ENCODE results near the gene SERPINB11.
"Not testable (repeated sequence)": the region's sequence is repeated elsewhere in the genome, so short reads cannot be mapped to it uniquely, and the experiment has no call there.

The SERPINB11 gene

GRCh38 chr18:63730773-63731172 is 28.0 kb downstream of the SERPINB11 start:
- no peak for DNase-seq (ENCODE audit: low read depth)

- DNase-seq (ENCODE audit: low read depth): no peak
These were observed 28.5 kb downstream of the SERPINB11 start for GRCh38 chr18:63731215-63731614.

GRCh38 chr18:63736876-63737275 is 34.1 kb downstream of the SERPINB11 start:
- no peak for DNase-seq (ENCODE audit: low read depth)

- DNase-seq (ENCODE audit: low read depth): no peak
These were observed 39.0 kb downstream of the SERPINB11 start for GRCh38 chr18:63741769-63742168.

GRCh38 chr18:63747006-63747405 is 44.2 kb downstream of the SERPINB11 start:
- no peak for DNase-seq (ENCODE audit: low read depth)

- no peak for DNase-seq (ENCODE audit: low read depth)
These were observed 46.7 kb downstream of the SERPINB11 start for GRCh38 chr18:63749489-63749888.

GRCh38 chr18:63752636-63753035 is 49.9 kb downstream of the SERPINB11 start:
- no peak for DNase-seq (ENCODE audit: low read depth)

GRCh38 chr18:63753676-63754075 is 50.9 kb downstream of the SERPINB11 start:
- DNase-seq (ENCODE audit: low read depth): no peak

- no peak for DNase-seq (ENCODE audit: low read depth)
These were observed 54.8 kb downstream of the SERPINB11 start for GRCh38 chr18:63757541-63757940.

- no peak for DNase-seq (ENCODE audit: low read depth)
These were observed 56.0 kb downstream of the SERPINB11 start for GRCh38 chr18:63758615-63759240.

- DNase-seq (ENCODE audit: low read depth): not testable (repeated sequence)
These were observed 57.0 kb downstream of the SERPINB11 start for GRCh38 chr18:63759786-63760185.

GRCh38 chr18:63762518-63762917 is 59.8 kb downstream of the SERPINB11 start:
- DNase-seq (ENCODE audit: low read depth): no peak

GRCh38 chr18:63763831-63764600 is 61.3 kb downstream of the SERPINB11 start:
- DNase-seq (ENCODE audit: low read depth): no peak

- no peak for DNase-seq (ENCODE audit: low read depth)
These were observed 63.1 kb downstream of the SERPINB11 start for GRCh38 chr18:63765837-63766236.

Data from stimulated activated CD8-positive, alpha-beta memory T cell treated with anti-CD3 and anti-CD28 coated beads, Interleukin-4, amount 100 ng/mL, for 24 hours (primary cell).